Measurements from ENCODE around the gene RASSF7. TPM values are rescaled to one million over a fixed set of nuclear protein-coding genes. Genes with fewer than 3 reads are reported as not detected.

The RASSF7 gene
- total and polyA plus RNA-seq, 2 of the 8 experiments (the other 6 are each of a cell fraction or from before 2014, with no cell fraction given) = 22.3 to 43.9 TPM

GRCh38 chr11:528166-528814 is 32.5 kb upstream of the RASSF7 start:
- Histone ChIP-seq H3K79me2 (ENCODE audit: control insufficient read depth in 1 of 2, insufficient read depth in 2 of 2, low read length in 2 of 2) (no peaks in the 10 kb centered on the region), H4K5ac (ENCODE audit: insufficient read length, low read depth, low read length) (no peak overlapping the region), H2AFZ (ENCODE audit: low read length) (no peak overlapping the region), H3K23me2 (ENCODE audit: low read depth, low read length) (no peaks in the 10 kb centered on the region), H2BK120ac (replicated peaks; ENCODE audit: low read depth, low read length) (no peak overlapping the region), H3K4me2 (ENCODE audit: insufficient read depth in 1 of 2, low read depth in 2 of 2, low read length in 2 of 2) (no peak overlapping the region), H3K4me3 (ENCODE audit: extremely low read depth in 1 of 4, insufficient read depth in 2 of 4, low read depth in 3 of 4, low read length in 4 of 4) (no peak overlapping the region), H2BK20ac (ENCODE audit: low read length) (no peak overlapping the region), H3K18ac (ENCODE audit: extremely low read depth, low read length) (no peak overlapping the region), H3K14ac (ENCODE audit: insufficient read length) (no peak overlapping the region), H3K9ac (replicated peaks in 1 of 4; ENCODE audit: extremely low read depth in 1 of 4, low read depth in 3 of 4, low read length in 3 of 4) (no peak overlapping the region), H3K27me3 (replicated peaks in 1 of 4; ENCODE audit: control insufficient read depth in 3 of 4, extremely low read depth in 1 of 4, insufficient read depth in 3 of 4, low read length in 3 of 4) (no peaks in the 10 kb centered on the region), H3K23ac (ENCODE audit: insufficient read length) (no peak overlapping the region), H4K91ac (replicated peaks; ENCODE audit: insufficient read length, low read length) (no peak overlapping the region), H4K20me1 (replicated peaks in 1 of 2; ENCODE audit: control insufficient read depth in 1 of 2, insufficient read depth in 2 of 2, low read length in 2 of 2) (peaks cover 0 to 6% of the 10 kb centered on the region in 2 experiments), H2BK12ac (ENCODE audit: low read depth, low read length) (no peak overlapping the region), H3K4ac (replicated peaks; ENCODE audit: insufficient read length, low read depth, low read length) (no peak overlapping the region), H3K9me3 (ENCODE audit: insufficient read depth in 2 of 2, low read depth in 1 of 2, low read length in 1 of 2) (no peaks in the 10 kb centered on the region), H2AK5ac (ENCODE audit: low read depth, low read length) (no peak overlapping the region), H3K4me1 (replicated peaks in 1 of 4; ENCODE audit: control insufficient read depth in 3 of 4, insufficient read depth in 4 of 4, low read length in 3 of 4) (no peaks in the 10 kb centered on the region), H2BK15ac (ENCODE audit: low read length) (no peak overlapping the region), H3K56ac (replicated peaks; ENCODE audit: insufficient read length, low read depth, low read length) (no peak overlapping the region), H3K36me3 (ENCODE audit: control insufficient read depth in 2 of 4, insufficient read depth in 4 of 4, low read length in 3 of 4) (peaks cover 0 to 12% (median 6%) of the 10 kb centered on the region in 4 experiments; a peak in 5 of 8 replicates), H2BK5ac (ENCODE audit: low read depth, low read length) (no peak overlapping the region), H3K79me1 (ENCODE audit: low read depth, low read length) (no peaks in the 10 kb centered on the region), H3K27ac (ENCODE audit: low read depth, low read length) (no peak overlapping the region), H4K8ac (ENCODE audit: extremely low read depth, insufficient read depth, low read length) (no peak overlapping the region)
- WGBS, 2 experiments (ENCODE audit: extremely low coverage in 1 of 2, insufficient coverage in 1 of 2, insufficient read length in 1 of 2, insufficient replicate concordance in 2 of 2, low coverage in 1 of 2, low lambda C conversion rate in 2 of 2, missing lambda C conversion rate in 1 of 2) = 91% methylated on average over 26 of the region's 30 CpGs; no CpG with 5 or more reads in 1 of the 2 experiments
- ChIA-PET POLR2A (ENCODE audit: partially characterized antibody) (interaction anchor here (1.1 kb wide), 1 partner anchor 30 kb away, joined by 3 read pairs; no protein-coding TSS in a partner anchor), CTCF (ENCODE audit: partially characterized antibody) (interaction anchor here (1.0 kb wide), 1 partner anchor 9 kb away, joined by 3 read pairs; no protein-coding TSS in a partner anchor)
- no peak for TF ChIP-seq JUN (IDR thresholded peaks at IDR 0.05; ENCODE audit: low read depth, low read length)
- no peak for TF ChIP-seq KDM1A (IDR thresholded peaks at IDR 0.05; ENCODE audit: borderline replicate concordance, low read length)
- no peak for TF ChIP-seq EP300 (IDR thresholded peaks at IDR 0.05; ENCODE audit: borderline replicate concordance in 1 of 2, low read depth in 2 of 2, low read length in 2 of 2)
- TF ChIP-seq KDM5A (IDR thresholded peaks at IDR 0.05; ENCODE audit: low read length) = no peak
- no peak for TF ChIP-seq SAP30 (IDR thresholded peaks at IDR 0.05; ENCODE audit: insufficient read depth, insufficient replicate concordance, low read length)
- no peak for TF ChIP-seq MAX (IDR thresholded peaks at IDR 0.05)
- no peak for TF ChIP-seq SP1 (IDR thresholded peaks at IDR 0.05; ENCODE audit: low read depth, low read length)
- TF ChIP-seq HDAC2 (IDR thresholded peaks at IDR 0.05; ENCODE audit: borderline replicate concordance in 1 of 2, low read depth in 2 of 2, low read length in 2 of 2) = no peak
- no peak for TF ChIP-seq EZH2 (IDR thresholded peaks at IDR 0.05; ENCODE audit: low read depth, low read length, severe bottlenecking)
- TF ChIP-seq YY1 (IDR thresholded peaks at IDR 0.05; ENCODE audit: low read depth, low read length) = no peak
- no peak for TF ChIP-seq CBX8 (IDR thresholded peaks at IDR 0.05; ENCODE audit: borderline replicate concordance, low read depth, low read length)
- DNase-seq (ENCODE audit: low read depth in 1 of 2, low spot score in 2 of 2) (no peak), FAIRE-seq (no peak)
